Activated CD8-positive, alpha-beta T cell treated with anti-CD3 and anti-CD28 coated beads for 36 hours (primary cell): ENCODE results near the gene DOCK6. TPM values are rescaled to one million over a fixed set of nuclear protein-coding genes. Genes with fewer than 3 reads are reported as not detected.

ENCODE experiments used
- ATAC-seq: fragments of 200-7000 bp; cut with Tn5 transposase; one replicate; pipeline ENCODE4 v1.10.0; 2021; ENCODE audit warnings: mild to moderate bottlenecking, moderate library complexity
- CTCF ChIA-PET: fragments of 350-600 bp; sonication (Branson Sonifier 250); formaldehyde crosslinking; loops from one replicate; lab custom pipeline; 2021; ENCODE audit warnings: antibody characterized with exemption; lab: Charles Lee
- POLR2A ChIA-PET: fragments of 350-600 bp; sonication (Branson Sonifier 250); formaldehyde crosslinking; loops from one replicate; lab custom pipeline; 2021; ENCODE audit warnings: antibody characterized with exemption; lab: Charles Lee
- DNase-seq: peaks from one replicate; pipeline ENCODE4 v3.0.0-alpha.2; 2020
- H3K27ac Mint-ChIP-seq: one replicate; pipeline ENCODE4 v1.8.0; 2021; ENCODE audit warnings: mild to moderate bottlenecking, mixed read lengths
- H3K27me3 Mint-ChIP-seq: one replicate; pipeline ENCODE4 v1.8.0; 2021; ENCODE audit warnings: mixed read lengths
- H3K36me3 Mint-ChIP-seq: one replicate; pipeline ENCODE4 v1.8.0; 2021; ENCODE audit warnings: low read depth, mixed read lengths
- H3K4me1 Mint-ChIP-seq: one replicate; pipeline ENCODE4 v1.8.0; 2021; ENCODE audit warnings: low read depth, mixed read lengths
- H3K4me3 Mint-ChIP-seq: one replicate; pipeline ENCODE4 v1.8.0; 2021; ENCODE audit warnings: mild to moderate bottlenecking, moderate library complexity, mixed read lengths
- H3K9me3 Mint-ChIP-seq: one replicate; pipeline ENCODE4 v1.8.0; 2021; ENCODE audit warnings: mixed read lengths
- CTCF ChIP-seq: fragments of 200-600 bp; IDR thresholded peaks from one replicate; pipeline ENCODE4 v1.8.0; 2022; ENCODE audit warnings: antibody characterized with exemption, mild to moderate bottlenecking
- intact Hi-C: fragments of 100-400 bp; cut with micrococcal nuclease; formaldehyde crosslinking; loops from one replicate; pipeline ENCODE4 v1.10.0; 2022
- total RNA-seq, 2 experiments: library from RNA; stranded (reverse); gene quantifications; one replicate each; pipeline ENCODE4 v1.2.3, GENCODE V29; 2021

DOCK6 gene
- total RNA-seq, 2 experiments from 2014 or later: 4.5 to 7.9 TPM

GRCh38 chr19:11175920-11176319, 86.4 kb downstream of the DOCK6 start:
- Mint-ChIP-seq H3K4me1 (peaks cover 11% of the 10 kb centered on the region), H3K27me3 (peaks cover 2% of the 10 kb centered on the region), H3K36me3 (no peaks in the 10 kb centered on the region), H3K27ac (no peak overlapping the region), H3K9me3 (no peaks in the 10 kb centered on the region), H3K4me3 (no peak overlapping the region)
- no peak for TF ChIP-seq CTCF
- DNase-seq (no peak), ATAC-seq (no peak)
- ChIA-PET POLR2A (no interaction called here), CTCF (no interaction called here)
- intact Hi-C loops: no loop called here

GRCh38 chr19:11174336-11174735, 88.0 kb downstream of the DOCK6 start:
- H3K27me3 Mint-ChIP-seq: peaks cover 2% of the 10 kb centered on the region
- ChIA-PET POLR2A (no interaction called here), CTCF (no interaction called here)
- intact Hi-C loops: no loop called here
- DNase-seq: no peak
- no peak overlapping the region for H3K4me3 Mint-ChIP-seq
- TF ChIP-seq CTCF: no peak
- H3K9me3 Mint-ChIP-seq: no peaks in the 10 kb centered on the region
- no peak overlapping the region for H3K27ac Mint-ChIP-seq
- H3K4me1 Mint-ChIP-seq: no peaks in the 10 kb centered on the region
- H3K36me3 Mint-ChIP-seq: no peaks in the 10 kb centered on the region
- no peak for ATAC-seq

- H3K36me3 Mint-ChIP-seq: no peaks in the 10 kb centered on the region
- no peak for TF ChIP-seq CTCF
- no peak for ATAC-seq
- H3K4me1 Mint-ChIP-seq: no peaks in the 10 kb centered on the region
- CTCF ChIA-PET: no interaction called here
- H3K27ac Mint-ChIP-seq: no peak overlapping the region
- POLR2A ChIA-PET: no interaction called here
- H3K4me3 Mint-ChIP-seq: no peak overlapping the region
- intact Hi-C loops: no loop called here
- H3K9me3 Mint-ChIP-seq: no peaks in the 10 kb centered on the region
- DNase-seq: no peak
- H3K27me3 Mint-ChIP-seq: peaks cover 2% of the 10 kb centered on the region
Observed at GRCh38 chr19:11173516-11174155, 88.7 kb downstream of the DOCK6 start.

GRCh38 chr19:11172576-11172975, 89.7 kb downstream of the DOCK6 start:
- CTCF ChIA-PET: interaction anchor here (1.1 kb wide), 1 partner anchor 46 kb away, joined by 4 read pairs; no protein-coding TSS in a partner anchor
- H3K36me3 Mint-ChIP-seq: no peaks in the 10 kb centered on the region
- no peaks in the 10 kb centered on the region for H3K4me1 Mint-ChIP-seq
- POLR2A ChIA-PET: no interaction called here
- H3K9me3 Mint-ChIP-seq: no peaks in the 10 kb centered on the region
- ATAC-seq (no peak), DNase-seq (no peak)
- H3K27ac Mint-ChIP-seq: no peak overlapping the region
- H3K4me3 Mint-ChIP-seq: no peak overlapping the region
- H3K27me3 Mint-ChIP-seq: no peaks in the 10 kb centered on the region
- TF ChIP-seq CTCF: no peak
- intact Hi-C loops: no loop called here

GRCh38 chr19:11171144-11171543, 91.2 kb downstream of the DOCK6 start:
- no peak for TF ChIP-seq CTCF
- ChIA-PET POLR2A (no interaction called here), CTCF (no interaction called here)
- Mint-ChIP-seq H3K4me1 (no peaks in the 10 kb centered on the region), H3K27ac (no peak overlapping the region), H3K4me3 (no peak overlapping the region), H3K27me3 (no peaks in the 10 kb centered on the region), H3K36me3 (no peaks in the 10 kb centered on the region), H3K9me3 (no peaks in the 10 kb centered on the region)
- intact Hi-C loops: no loop called here
- ATAC-seq (no peak), DNase-seq (no peak)
